22Rv1 (cell line): ENCODE data around the gene TNFRSF12A.

Source experiments
- ZFX ChIP-seq: fragments of 450-650 bp; IDR thresholded peaks from 2 replicates; pipeline ENCODE4 v1.6.1; 2017; ENCODE audit warnings: antibody characterized with exemption, borderline replicate concordance
- TF ChIP-seq, protein P1 (sequence below): fragments of 450-650 bp; IDR thresholded peaks from 2 replicates; pipeline ENCODE4 v1.5.1; 2017; ENCODE audit warnings: mild to moderate bottlenecking

DNA sequence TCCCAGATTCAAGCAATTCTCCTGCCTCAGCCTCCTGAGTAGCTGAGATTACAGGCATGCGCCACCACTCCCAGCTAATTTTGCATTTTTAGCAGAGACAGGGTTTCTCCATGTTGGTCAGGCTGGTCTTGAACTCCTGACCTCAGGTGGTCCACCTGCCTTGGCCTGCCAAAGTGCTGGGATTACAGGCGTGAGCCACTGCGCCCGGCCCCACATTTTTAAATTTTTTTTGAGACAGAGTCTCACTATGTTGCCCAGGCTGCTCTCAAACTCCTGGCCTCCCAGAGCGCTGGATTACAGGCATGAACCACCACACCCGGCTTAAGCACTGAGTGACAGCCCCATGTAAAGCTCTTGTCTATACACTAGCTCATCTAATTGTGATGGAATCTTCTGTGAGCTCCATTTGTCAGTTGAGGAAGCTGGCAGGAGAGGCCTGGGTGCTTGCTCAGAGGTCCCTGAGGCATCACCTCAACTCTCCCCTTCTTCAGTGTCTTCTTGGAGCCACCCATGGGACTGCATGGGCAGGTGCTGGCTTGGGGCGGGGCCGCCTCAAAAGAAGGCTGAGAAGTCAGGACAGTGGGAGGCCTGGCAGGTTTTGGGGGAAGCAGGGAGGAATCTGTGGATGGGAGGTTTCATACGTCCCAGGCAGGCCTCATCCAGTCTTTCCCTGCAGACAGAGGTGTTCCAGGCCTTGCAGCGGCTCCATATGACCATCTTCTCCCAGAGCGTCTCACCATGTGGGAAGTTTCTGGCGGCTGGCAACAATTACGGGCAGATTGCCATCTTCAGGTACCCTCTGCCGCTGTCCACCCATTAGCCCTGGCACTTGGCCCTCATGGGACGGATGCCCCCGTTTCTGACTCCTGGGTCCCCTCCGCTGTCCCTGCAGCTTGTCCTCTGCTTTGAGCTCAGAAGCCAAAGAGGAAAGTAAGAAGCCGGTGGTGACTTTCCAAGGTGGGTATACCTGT lies 5.1 kb downstream of the TNFRSF12A start:
- TF ChIP-seq, protein P1, sequence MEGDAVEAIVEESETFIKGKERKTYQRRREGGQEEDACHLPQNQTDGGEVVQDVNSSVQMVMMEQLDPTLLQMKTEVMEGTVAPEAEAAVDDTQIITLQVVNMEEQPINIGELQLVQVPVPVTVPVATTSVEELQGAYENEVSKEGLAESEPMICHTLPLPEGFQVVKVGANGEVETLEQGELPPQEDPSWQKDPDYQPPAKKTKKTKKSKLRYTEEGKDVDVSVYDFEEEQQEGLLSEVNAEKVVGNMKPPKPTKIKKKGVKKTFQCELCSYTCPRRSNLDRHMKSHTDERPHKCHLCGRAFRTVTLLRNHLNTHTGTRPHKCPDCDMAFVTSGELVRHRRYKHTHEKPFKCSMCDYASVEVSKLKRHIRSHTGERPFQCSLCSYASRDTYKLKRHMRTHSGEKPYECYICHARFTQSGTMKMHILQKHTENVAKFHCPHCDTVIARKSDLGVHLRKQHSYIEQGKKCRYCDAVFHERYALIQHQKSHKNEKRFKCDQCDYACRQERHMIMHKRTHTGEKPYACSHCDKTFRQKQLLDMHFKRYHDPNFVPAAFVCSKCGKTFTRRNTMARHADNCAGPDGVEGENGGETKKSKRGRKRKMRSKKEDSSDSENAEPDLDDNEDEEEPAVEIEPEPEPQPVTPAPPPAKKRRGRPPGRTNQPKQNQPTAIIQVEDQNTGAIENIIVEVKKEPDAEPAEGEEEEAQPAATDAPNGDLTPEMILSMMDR, result no peak
- TF ChIP-seq ZFX, result no peak
